SH-SY5Y (cell line): ENCODE results near the gene KRTAP1-1.
"Not testable (repeated sequence)": the region's sequence is repeated elsewhere in the genome, so short reads cannot be mapped to it uniquely, and the experiment has no call there.

ENCODE experiments used
- GATA2 ChIP-seq: IDR thresholded peaks from 2 replicates; pipeline ENCODE4 v1.6.1; 2011; ENCODE audit warnings: mild to moderate bottlenecking, low read depth, low read length
- GATA3 ChIP-seq: IDR thresholded peaks from 2 replicates; pipeline ENCODE4 v1.6.1; 2011; ENCODE audit warnings: low read depth, mild to moderate bottlenecking, low read length, moderate library complexity

The KRTAP1-1 gene

GRCh38 chr17:41040783-41041571, at the start of gene KRTAP1-1:
KRTAP1-1 (minus strand) TSS chr17:41041450; CDS start chr17:41041397, 53 bp downstream.
- TF ChIP-seq GATA2, GATA3: not testable (repeated sequence)

- not testable (repeated sequence) for TF ChIP-seq GATA2, GATA3
Measured at GRCh38 chr17:41084100-41084856, 43.0 kb upstream of the KRTAP1-1 start, which contains the start of gene KRTAP4-7. KRTAP4-7 (plus strand) TSS chr17:41084150; CDS start chr17:41084207, 57 bp downstream.

GRCh38 chr17:41082626-41083025, 41.4 kb upstream of the KRTAP1-1 start:
- TF ChIP-seq GATA3: no peak
- TF ChIP-seq GATA2: no peak

GRCh38 chr17:41076788-41077187, 35.5 kb upstream of the KRTAP1-1 start:
- TF ChIP-seq GATA2 (no peak), GATA3 (no peak)

- TF ChIP-seq GATA2 (no peak), GATA3 (no peak)
Measured at GRCh38 chr17:41073676-41074075, 32.4 kb upstream of the KRTAP1-1 start.

GRCh38 chr17:41071606-41072360, 30.5 kb upstream of the KRTAP1-1 start:
- no peak for TF ChIP-seq GATA2
- no peak for TF ChIP-seq GATA3

- TF ChIP-seq GATA2 (no peak), GATA3 (no peak)
Measured at GRCh38 chr17:41069031-41069430, 27.8 kb upstream of the KRTAP1-1 start.

- no peak for TF ChIP-seq GATA2
- TF ChIP-seq GATA3: no peak
Measured at GRCh38 chr17:41067281-41067680, 26.0 kb upstream of the KRTAP1-1 start.

GRCh38 chr17:41065829-41066624, 24.8 kb upstream of the KRTAP1-1 start, which contains the start of gene KRTAP2-4:
KRTAP2-4 (minus strand) TSS chr17:41065879; CDS start chr17:41065845, 34 bp downstream.
- TF ChIP-seq GATA2 (no peak), GATA3 (no peak)

- TF ChIP-seq GATA3 (no peak), GATA2 (no peak)
Measured at GRCh38 chr17:41064301-41064700, 23.1 kb upstream of the KRTAP1-1 start.

GRCh38 chr17:41063449-41063848, 22.2 kb upstream of the KRTAP1-1 start:
- no peak for TF ChIP-seq GATA2
- TF ChIP-seq GATA3: no peak

- TF ChIP-seq GATA3: no peak
- TF ChIP-seq GATA2: no peak
Measured at GRCh38 chr17:41061964-41062363, 20.7 kb upstream of the KRTAP1-1 start.

GRCh38 chr17:41060052-41060604, 18.9 kb upstream of the KRTAP1-1 start, which contains the start of gene KRTAP2-3:
KRTAP2-3 (minus strand) TSS chr17:41060114; CDS start chr17:41060050, 64 bp downstream.
- TF ChIP-seq GATA3 (no peak), GATA2 (no peak)

GRCh38 chr17:41058741-41059140, 17.5 kb upstream of the KRTAP1-1 start:
- TF ChIP-seq GATA2 (no peak), GATA3 (no peak)
